PFSK-1 (cell line): ENCODE results near the gene BCKDHA.

Experiments used
- POLR2AphosphoS5 ChIP-seq: IDR thresholded peaks from 2 replicates; pipeline ENCODE4 v1.6.1; 2012; ENCODE audit warnings: low read depth, mild to moderate bottlenecking, control low read depth, low read length, moderate library complexity
- TAF1 ChIP-seq: IDR thresholded peaks from 2 replicates; pipeline ENCODE4 v1.6.1; 2012; ENCODE audit warnings: low read length, control low read depth, borderline replicate concordance; ENCODE audit not compliant: insufficient read depth
- TF ChIP-seq, protein P1 (sequence below), 2 experiments: IDR thresholded peaks; 2 replicates each; pipeline versions ENCODE4 v1.6.1 to v1.8.0; 2011 to 2012; ENCODE audit warnings: low read depth in 2 of 2, low read length in 2 of 2, control low read depth in 1 of 2, inconsistent platforms in 1 of 2, mild to moderate bottlenecking in 1 of 2, moderate library complexity in 1 of 2; ENCODE audit not compliant: insufficient read depth in 1 of 2

- TF ChIP-seq POLR2AphosphoS5 = no peak
- TF ChIP-seq, protein P1, sequence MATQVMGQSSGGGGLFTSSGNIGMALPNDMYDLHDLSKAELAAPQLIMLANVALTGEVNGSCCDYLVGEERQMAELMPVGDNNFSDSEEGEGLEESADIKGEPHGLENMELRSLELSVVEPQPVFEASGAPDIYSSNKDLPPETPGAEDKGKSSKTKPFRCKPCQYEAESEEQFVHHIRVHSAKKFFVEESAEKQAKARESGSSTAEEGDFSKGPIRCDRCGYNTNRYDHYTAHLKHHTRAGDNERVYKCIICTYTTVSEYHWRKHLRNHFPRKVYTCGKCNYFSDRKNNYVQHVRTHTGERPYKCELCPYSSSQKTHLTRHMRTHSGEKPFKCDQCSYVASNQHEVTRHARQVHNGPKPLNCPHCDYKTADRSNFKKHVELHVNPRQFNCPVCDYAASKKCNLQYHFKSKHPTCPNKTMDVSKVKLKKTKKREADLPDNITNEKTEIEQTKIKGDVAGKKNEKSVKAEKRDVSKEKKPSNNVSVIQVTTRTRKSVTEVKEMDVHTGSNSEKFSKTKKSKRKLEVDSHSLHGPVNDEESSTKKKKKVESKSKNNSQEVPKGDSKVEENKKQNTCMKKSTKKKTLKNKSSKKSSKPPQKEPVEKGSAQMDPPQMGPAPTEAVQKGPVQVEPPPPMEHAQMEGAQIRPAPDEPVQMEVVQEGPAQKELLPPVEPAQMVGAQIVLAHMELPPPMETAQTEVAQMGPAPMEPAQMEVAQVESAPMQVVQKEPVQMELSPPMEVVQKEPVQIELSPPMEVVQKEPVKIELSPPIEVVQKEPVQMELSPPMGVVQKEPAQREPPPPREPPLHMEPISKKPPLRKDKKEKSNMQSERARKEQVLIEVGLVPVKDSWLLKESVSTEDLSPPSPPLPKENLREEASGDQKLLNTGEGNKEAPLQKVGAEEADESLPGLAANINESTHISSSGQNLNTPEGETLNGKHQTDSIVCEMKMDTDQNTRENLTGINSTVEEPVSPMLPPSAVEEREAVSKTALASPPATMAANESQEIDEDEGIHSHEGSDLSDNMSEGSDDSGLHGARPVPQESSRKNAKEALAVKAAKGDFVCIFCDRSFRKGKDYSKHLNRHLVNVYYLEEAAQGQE (IDR thresholded peaks at IDR 0.05; ENCODE audit: insufficient read depth in 1 of 2, low read depth in 2 of 2, low read length in 2 of 2) = no peak
- no peak for TF ChIP-seq TAF1
Observed at GRCh38 chr19:41415154-41415571, 17.5 kb downstream of the BCKDHA start.
